Measurements from ENCODE around the gene PODXL. TPM values are rescaled to one million over a fixed set of nuclear protein-coding genes. Genes with fewer than 3 reads are reported as not detected.

The PODXL gene
- total and polyA plus RNA-seq, 4 donors: 1.2 to 3.6 (median 1.6) TPM

DNA sequence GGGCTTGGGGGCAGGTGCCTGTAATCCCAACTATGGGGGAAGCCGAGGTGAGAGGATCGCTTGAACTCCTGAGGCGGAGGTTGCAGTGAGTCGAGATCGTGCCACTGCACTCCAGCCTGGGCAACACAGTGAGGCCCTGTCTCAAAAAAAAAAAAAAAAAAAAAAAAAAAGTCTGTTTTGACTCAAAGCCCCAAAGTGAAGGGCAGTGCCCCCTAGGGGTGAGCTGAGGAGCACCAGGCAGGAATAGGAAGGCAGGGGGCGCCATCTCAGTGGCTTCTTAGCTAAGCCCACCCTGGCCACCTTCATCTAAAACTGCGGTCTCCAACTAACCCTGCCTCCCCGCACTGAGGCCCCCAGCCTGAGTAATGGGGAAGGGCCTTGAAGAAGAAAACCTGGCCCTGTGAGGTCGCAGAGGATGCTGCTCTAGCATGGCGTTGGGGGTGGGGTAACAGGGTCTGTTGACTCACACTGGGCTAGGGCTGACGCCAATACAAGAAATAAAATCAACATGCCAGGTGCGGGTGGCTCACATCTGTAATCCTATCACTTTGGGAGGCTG lies 9.8 kb downstream of the PODXL start:
- no peak overlapping the region for H3K9ac ChIP-seq (ENCODE audit: low read depth in 1 of 2, low read length in 2 of 2)
- DNase-seq (ENCODE audit: low spot score): peak; percentile 64
- no peak overlapping the region for H3K4me3 ChIP-seq (ENCODE audit: low read depth in 1 of 3, low read length in 3 of 3)
- H3K4me1 ChIP-seq (ENCODE audit: control insufficient read depth in 4 of 4, insufficient read depth in 4 of 4, low read length in 3 of 4): peaks cover 0 to 4% (median 0%) of the 10 kb centered on the region in 4 donors
- no peaks in the 10 kb centered on the region for H3K27me3 ChIP-seq (ENCODE audit: control insufficient read depth in 4 of 4, insufficient read depth in 4 of 4, low read length in 3 of 4)
- no peaks in the 10 kb centered on the region for H3K36me3 ChIP-seq (ENCODE audit: control insufficient read depth in 4 of 4, insufficient read depth in 3 of 4, low read depth in 1 of 4, low read length in 3 of 4)
- no peak for TF ChIP-seq RXRA (IDR thresholded peaks at IDR 0.05)
- TF ChIP-seq EGR1 (IDR thresholded peaks at IDR 0.05; ENCODE audit: low read depth in 2 of 2): no peak
- peak in 1 of 2 donors; percentile 20 for TF ChIP-seq RAD21 (IDR thresholded peaks at IDR 0.05)
- no peak for TF ChIP-seq YY1 (IDR thresholded peaks at IDR 0.05)
- TF ChIP-seq HNF4A (conservative IDR thresholded peaks at IDR 0.05): no peak
- TF ChIP-seq, protein P1, sequence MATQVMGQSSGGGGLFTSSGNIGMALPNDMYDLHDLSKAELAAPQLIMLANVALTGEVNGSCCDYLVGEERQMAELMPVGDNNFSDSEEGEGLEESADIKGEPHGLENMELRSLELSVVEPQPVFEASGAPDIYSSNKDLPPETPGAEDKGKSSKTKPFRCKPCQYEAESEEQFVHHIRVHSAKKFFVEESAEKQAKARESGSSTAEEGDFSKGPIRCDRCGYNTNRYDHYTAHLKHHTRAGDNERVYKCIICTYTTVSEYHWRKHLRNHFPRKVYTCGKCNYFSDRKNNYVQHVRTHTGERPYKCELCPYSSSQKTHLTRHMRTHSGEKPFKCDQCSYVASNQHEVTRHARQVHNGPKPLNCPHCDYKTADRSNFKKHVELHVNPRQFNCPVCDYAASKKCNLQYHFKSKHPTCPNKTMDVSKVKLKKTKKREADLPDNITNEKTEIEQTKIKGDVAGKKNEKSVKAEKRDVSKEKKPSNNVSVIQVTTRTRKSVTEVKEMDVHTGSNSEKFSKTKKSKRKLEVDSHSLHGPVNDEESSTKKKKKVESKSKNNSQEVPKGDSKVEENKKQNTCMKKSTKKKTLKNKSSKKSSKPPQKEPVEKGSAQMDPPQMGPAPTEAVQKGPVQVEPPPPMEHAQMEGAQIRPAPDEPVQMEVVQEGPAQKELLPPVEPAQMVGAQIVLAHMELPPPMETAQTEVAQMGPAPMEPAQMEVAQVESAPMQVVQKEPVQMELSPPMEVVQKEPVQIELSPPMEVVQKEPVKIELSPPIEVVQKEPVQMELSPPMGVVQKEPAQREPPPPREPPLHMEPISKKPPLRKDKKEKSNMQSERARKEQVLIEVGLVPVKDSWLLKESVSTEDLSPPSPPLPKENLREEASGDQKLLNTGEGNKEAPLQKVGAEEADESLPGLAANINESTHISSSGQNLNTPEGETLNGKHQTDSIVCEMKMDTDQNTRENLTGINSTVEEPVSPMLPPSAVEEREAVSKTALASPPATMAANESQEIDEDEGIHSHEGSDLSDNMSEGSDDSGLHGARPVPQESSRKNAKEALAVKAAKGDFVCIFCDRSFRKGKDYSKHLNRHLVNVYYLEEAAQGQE (IDR thresholded peaks at IDR 0.05): no peak
- no peak for TF ChIP-seq FOXA2 (IDR thresholded peaks at IDR 0.05)
- TF ChIP-seq FOXA1 (IDR thresholded peaks at IDR 0.05): no peak
- no peak for TF ChIP-seq SP1 (IDR thresholded peaks at IDR 0.05)
- TF ChIP-seq, protein P2, sequence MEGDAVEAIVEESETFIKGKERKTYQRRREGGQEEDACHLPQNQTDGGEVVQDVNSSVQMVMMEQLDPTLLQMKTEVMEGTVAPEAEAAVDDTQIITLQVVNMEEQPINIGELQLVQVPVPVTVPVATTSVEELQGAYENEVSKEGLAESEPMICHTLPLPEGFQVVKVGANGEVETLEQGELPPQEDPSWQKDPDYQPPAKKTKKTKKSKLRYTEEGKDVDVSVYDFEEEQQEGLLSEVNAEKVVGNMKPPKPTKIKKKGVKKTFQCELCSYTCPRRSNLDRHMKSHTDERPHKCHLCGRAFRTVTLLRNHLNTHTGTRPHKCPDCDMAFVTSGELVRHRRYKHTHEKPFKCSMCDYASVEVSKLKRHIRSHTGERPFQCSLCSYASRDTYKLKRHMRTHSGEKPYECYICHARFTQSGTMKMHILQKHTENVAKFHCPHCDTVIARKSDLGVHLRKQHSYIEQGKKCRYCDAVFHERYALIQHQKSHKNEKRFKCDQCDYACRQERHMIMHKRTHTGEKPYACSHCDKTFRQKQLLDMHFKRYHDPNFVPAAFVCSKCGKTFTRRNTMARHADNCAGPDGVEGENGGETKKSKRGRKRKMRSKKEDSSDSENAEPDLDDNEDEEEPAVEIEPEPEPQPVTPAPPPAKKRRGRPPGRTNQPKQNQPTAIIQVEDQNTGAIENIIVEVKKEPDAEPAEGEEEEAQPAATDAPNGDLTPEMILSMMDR (IDR thresholded peaks at IDR 0.05; ENCODE audit: low read depth, low read length, missing input control): peak; percentile 25
- 78% methylated on average over 12 of the region's 12 CpGs for WGBS
- no peak overlapping the region for H3K27ac ChIP-seq (ENCODE audit: low read depth in 1 of 2, low read length in 2 of 2)
- H3K9me3 ChIP-seq (ENCODE audit: control insufficient read depth in 4 of 4, low read length in 3 of 4): no peaks in the 10 kb centered on the region

DNA sequence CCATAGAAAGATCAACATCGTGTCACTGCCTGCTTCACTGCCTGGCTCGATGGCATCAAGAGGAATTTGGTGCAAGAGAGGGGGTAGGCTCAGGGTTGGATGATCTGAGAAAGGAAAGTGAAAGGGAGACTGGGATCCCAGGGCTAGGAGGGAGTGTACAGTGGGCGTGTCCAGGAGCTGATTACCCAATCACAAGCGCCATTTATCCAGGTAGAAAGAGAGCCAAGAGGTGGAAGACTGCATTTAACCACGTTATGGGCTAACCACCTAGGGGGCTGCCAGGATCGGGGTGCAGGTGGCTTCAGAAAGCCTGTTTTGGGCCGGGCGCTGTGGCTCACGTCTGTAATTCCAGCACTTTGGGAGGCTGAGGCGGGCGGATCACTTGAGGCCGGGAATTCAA lies 10.3 kb downstream of the PODXL start:
- 78% methylated on average over 12 of the region's 12 CpGs for WGBS
- no peak for DNase-seq (ENCODE audit: low spot score)
- no peak overlapping the region for H3K27ac ChIP-seq (ENCODE audit: low read depth in 1 of 2, low read length in 2 of 2)
- TF ChIP-seq, protein P3, sequence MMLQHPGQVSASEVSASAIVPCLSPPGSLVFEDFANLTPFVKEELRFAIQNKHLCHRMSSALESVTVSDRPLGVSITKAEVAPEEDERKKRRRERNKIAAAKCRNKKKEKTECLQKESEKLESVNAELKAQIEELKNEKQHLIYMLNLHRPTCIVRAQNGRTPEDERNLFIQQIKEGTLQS (IDR thresholded peaks at IDR 0.05): no peak
- TF ChIP-seq JUND (IDR thresholded peaks at IDR 0.05): no peak
- no peak for TF ChIP-seq FOXA1 (IDR thresholded peaks at IDR 0.05)
- TF ChIP-seq, protein P4, sequence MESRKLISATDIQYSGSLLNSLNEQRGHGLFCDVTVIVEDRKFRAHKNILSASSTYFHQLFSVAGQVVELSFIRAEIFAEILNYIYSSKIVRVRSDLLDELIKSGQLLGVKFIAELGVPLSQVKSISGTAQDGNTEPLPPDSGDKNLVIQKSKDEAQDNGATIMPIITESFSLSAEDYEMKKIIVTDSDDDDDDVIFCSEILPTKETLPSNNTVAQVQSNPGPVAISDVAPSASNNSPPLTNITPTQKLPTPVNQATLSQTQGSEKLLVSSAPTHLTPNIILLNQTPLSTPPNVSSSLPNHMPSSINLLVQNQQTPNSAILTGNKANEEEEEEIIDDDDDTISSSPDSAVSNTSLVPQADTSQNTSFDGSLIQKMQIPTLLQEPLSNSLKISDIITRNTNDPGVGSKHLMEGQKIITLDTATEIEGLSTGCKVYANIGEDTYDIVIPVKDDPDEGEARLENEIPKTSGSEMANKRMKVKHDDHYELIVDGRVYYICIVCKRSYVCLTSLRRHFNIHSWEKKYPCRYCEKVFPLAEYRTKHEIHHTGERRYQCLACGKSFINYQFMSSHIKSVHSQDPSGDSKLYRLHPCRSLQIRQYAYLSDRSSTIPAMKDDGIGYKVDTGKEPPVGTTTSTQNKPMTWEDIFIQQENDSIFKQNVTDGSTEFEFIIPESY (IDR thresholded peaks at IDR 0.05): no peak
- TF ChIP-seq TAF1 (conservative IDR thresholded peaks at IDR 0.05): no peak
- TF ChIP-seq NR2F2 (IDR thresholded peaks at IDR 0.05): no peak
- TF ChIP-seq, protein P2 (IDR thresholded peaks at IDR 0.05; ENCODE audit: low read depth, low read length, missing input control): no peak
- TF ChIP-seq YY1 (IDR thresholded peaks at IDR 0.05): no peak
- TF ChIP-seq, protein P5, sequence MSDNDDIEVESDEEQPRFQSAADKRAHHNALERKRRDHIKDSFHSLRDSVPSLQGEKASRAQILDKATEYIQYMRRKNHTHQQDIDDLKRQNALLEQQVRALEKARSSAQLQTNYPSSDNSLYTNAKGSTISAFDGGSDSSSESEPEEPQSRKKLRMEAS (IDR thresholded peaks at IDR 0.05): no peak
- no peak for TF ChIP-seq GABPA (IDR thresholded peaks at IDR 0.05 in 1 of 2, conservative IDR thresholded peaks at IDR 0.05 in 1 of 2)
- no peak for TF ChIP-seq HNF4A (conservative IDR thresholded peaks at IDR 0.05)
- TF ChIP-seq, protein P1 (IDR thresholded peaks at IDR 0.05): no peak
- TF ChIP-seq FOXA2 (IDR thresholded peaks at IDR 0.05): no peak
- no peak for TF ChIP-seq HNF4G (IDR thresholded peaks at IDR 0.05)
- TF ChIP-seq RAD21 (IDR thresholded peaks at IDR 0.05): no peak
- TF ChIP-seq RXRA (IDR thresholded peaks at IDR 0.05): no peak

More for the DNA sequence above, 10.3 kb downstream of the PODXL start:
- Histone ChIP-seq H3K27me3 (ENCODE audit: control insufficient read depth in 4 of 4, insufficient read depth in 4 of 4, low read length in 3 of 4) (no peaks in the 10 kb centered on the region), H3K9ac (ENCODE audit: low read depth in 1 of 2, low read length in 2 of 2) (no peak overlapping the region), H3K36me3 (ENCODE audit: control insufficient read depth in 4 of 4, insufficient read depth in 3 of 4, low read depth in 1 of 4, low read length in 3 of 4) (no peaks in the 10 kb centered on the region), H3K4me1 (ENCODE audit: control insufficient read depth in 4 of 4, insufficient read depth in 4 of 4, low read length in 3 of 4) (peaks cover 0 to 4% (median 0%) of the 10 kb centered on the region in 4 donors), H3K4me3 (ENCODE audit: low read depth in 1 of 3, low read length in 3 of 3) (no peak overlapping the region), H3K9me3 (ENCODE audit: control insufficient read depth in 4 of 4, low read length in 3 of 4) (no peaks in the 10 kb centered on the region)
